ENCODE results near the gene HCFC2. TPM values are rescaled to one million over a fixed set of nuclear protein-coding genes. Genes with fewer than 3 reads are reported as not detected.

Gene HCFC2
- total RNA-seq, 2 donors from 2014 or later = 7.6 to 11.1 TPM

DNA sequence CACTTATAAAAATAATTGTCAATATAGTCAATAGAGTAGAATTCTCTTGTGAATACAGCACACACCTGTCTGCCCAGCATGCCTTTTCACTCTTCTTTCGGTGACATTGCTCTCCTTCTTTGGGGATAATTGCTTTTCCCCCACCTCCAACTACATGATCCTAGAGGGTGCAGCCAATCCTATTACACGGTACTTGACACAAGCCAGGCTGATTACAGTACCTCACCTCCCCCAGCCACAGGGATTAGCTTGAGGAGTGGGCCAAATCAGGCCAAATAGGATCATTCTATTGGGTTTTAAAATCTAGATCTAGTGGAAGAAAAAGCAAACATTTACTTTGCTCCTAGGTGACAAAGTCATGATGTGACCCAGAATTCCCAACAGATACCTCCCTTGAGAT lies 90.5 kb downstream of the HCFC2 start:
- Histone ChIP-seq H3K4me1 (no peaks in the 10 kb centered on the region), H3K9ac (ENCODE audit: low read depth in 2 of 2, low read length in 2 of 2) (no peak overlapping the region), H3K36me3 (no peaks in the 10 kb centered on the region), H3K4me3 (no peak overlapping the region), H3K27ac (no peak overlapping the region), H3K9me3 (no peaks in the 10 kb centered on the region), H3K27me3 (no peaks in the 10 kb centered on the region)
- TF ChIP-seq, protein P1, sequence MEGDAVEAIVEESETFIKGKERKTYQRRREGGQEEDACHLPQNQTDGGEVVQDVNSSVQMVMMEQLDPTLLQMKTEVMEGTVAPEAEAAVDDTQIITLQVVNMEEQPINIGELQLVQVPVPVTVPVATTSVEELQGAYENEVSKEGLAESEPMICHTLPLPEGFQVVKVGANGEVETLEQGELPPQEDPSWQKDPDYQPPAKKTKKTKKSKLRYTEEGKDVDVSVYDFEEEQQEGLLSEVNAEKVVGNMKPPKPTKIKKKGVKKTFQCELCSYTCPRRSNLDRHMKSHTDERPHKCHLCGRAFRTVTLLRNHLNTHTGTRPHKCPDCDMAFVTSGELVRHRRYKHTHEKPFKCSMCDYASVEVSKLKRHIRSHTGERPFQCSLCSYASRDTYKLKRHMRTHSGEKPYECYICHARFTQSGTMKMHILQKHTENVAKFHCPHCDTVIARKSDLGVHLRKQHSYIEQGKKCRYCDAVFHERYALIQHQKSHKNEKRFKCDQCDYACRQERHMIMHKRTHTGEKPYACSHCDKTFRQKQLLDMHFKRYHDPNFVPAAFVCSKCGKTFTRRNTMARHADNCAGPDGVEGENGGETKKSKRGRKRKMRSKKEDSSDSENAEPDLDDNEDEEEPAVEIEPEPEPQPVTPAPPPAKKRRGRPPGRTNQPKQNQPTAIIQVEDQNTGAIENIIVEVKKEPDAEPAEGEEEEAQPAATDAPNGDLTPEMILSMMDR (IDR thresholded peaks at IDR 0.05) = no peak
- no peak for DNase-seq
- intact Hi-C loops (cut with DNase I) = no loop called here

Other genes starting within 250 kb of the HCFC2 start
- gene NT5DC3, start 223.3 kb upstream of the HCFC2 start, total RNA-seq = 10 to 100 TPM; 10.0 to 22.6 TPM
- 1,000 to 10,000 TPM in 1 of 2 donors, 100 to 1,000 TPM in 1; 662 to 1,207 TPM for gene HSP90B1, start 134.1 kb upstream of the HCFC2 start, total RNA-seq
- 10 to 100 TPM; 24.0 to 29.9 TPM for gene TDG, start 98.7 kb upstream of the HCFC2 start, total RNA-seq
- 1 to 10 TPM; 1.6 to 5.1 TPM for gene GLT8D2, start 14.3 kb upstream of the HCFC2 start, total RNA-seq
- 10 to 100 TPM; 15.6 to 19.8 TPM for gene NFYB, start 73.7 kb downstream of the HCFC2 start, total RNA-seq
- gene TXNRD1, start 151.2 kb downstream of the HCFC2 start, total RNA-seq = 100 to 1,000 TPM; 110 to 129 TPM
- gene EID3, start 239.2 kb downstream of the HCFC2 start, total RNA-seq = 1 to 10 TPM in 1 of 2 donors, under 1 TPM in 1; 0.98 to 2.5 TPM

Measured in colonic mucosa (tissue), 4 donors.